ENCODE results near the gene MYL3.
"Not testable (repeated sequence)": the region's sequence is repeated elsewhere in the genome, so short reads cannot be mapped to it uniquely, and the experiment has no call there.

Gene MYL3

DNA sequence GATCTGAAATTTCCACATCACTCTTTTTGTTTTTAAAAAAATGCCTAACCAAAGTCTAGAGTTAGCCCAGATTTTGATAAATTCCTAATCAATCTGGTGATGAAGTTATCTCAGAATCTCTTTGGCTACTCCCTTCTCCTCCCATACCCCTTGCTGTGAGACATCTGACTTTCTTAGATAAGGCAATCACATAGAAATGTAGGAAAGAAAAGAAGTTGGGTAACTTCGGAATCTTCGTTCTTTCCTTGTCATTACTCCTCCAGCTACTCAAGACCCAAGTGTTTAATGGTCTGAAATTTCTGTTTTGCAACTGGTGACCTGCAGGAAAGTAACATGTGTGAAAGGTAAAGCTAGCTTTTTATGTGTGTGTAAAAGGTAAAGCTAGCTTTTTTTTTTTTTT lies 37.8 kb downstream of the MYL3 start:
- Histone ChIP-seq H3K27me3 (ENCODE audit: insufficient read depth, low read depth, severe bottlenecking) (no peaks in the 10 kb centered on the region), H3K27ac (no peak overlapping the region), H3K9me3 (ENCODE audit: severe bottlenecking) (peaks cover 14% of the 10 kb centered on the region), H3K4me3 (ENCODE audit: low read depth, low read length) (no peak overlapping the region), H3K36me3 (no peaks in the 10 kb centered on the region)
- TF ChIP-seq CTCF (IDR thresholded peaks at IDR 0.05; ENCODE audit: low read depth, low read length), result no peak
- DNase-seq, result no peak

GRCh38 chr3:46824211-46824970 lies 38.9 kb downstream of the MYL3 start:
- Histone ChIP-seq H3K27ac (no peak overlapping the region), H3K36me3 (no peaks in the 10 kb centered on the region), H3K9me3 (ENCODE audit: severe bottlenecking) (peaks cover 15% of the 10 kb centered on the region), H3K27me3 (ENCODE audit: insufficient read depth, low read depth, severe bottlenecking) (no peaks in the 10 kb centered on the region), H3K4me3 (ENCODE audit: low read depth, low read length) (no peak overlapping the region)
- no peak for DNase-seq
- no peak for TF ChIP-seq CTCF (IDR thresholded peaks at IDR 0.05; ENCODE audit: low read depth, low read length)

- not testable (repeated sequence) for H3K27me3 ChIP-seq (ENCODE audit: insufficient read depth, low read depth, severe bottlenecking); DNase-seq; H3K36me3 ChIP-seq; H3K27ac ChIP-seq; H3K4me3 ChIP-seq (ENCODE audit: low read depth, low read length)
- peaks cover 15% of the 10 kb centered on the region for H3K9me3 ChIP-seq (ENCODE audit: severe bottlenecking)
Observed at GRCh38 chr3:46823314-46823713, 39.9 kb downstream of the MYL3 start.

DNA sequence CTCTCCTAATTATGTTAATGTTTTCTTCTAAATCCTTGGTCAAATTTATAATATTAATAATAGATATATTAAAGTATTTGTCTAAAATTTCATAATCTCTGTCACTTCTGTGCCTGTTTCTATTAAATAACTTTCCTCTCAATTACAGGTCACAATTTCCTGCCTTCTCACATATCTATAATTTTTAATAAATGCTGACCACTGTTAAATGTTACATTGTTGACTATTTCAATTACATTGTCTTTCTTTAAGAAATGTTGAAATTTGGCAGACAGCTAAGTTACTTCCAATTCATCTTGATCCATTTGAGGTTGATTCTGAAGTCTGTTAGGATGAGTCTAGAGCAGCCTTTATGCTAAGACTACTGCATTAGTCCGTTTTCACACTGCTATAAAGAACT lies 41.7 kb downstream of the MYL3 start:
- Histone ChIP-seq H3K27ac (no peak overlapping the region), H3K9me3 (ENCODE audit: severe bottlenecking) (peaks cover 15% of the 10 kb centered on the region), H3K27me3 (ENCODE audit: insufficient read depth, low read depth, severe bottlenecking) (no peaks in the 10 kb centered on the region), H3K36me3 (no peaks in the 10 kb centered on the region), H3K4me3 (ENCODE audit: low read depth, low read length) (no peak overlapping the region)
- TF ChIP-seq CTCF (IDR thresholded peaks at IDR 0.05; ENCODE audit: low read depth, low read length), result no peak
- DNase-seq, result no peak

DNA sequence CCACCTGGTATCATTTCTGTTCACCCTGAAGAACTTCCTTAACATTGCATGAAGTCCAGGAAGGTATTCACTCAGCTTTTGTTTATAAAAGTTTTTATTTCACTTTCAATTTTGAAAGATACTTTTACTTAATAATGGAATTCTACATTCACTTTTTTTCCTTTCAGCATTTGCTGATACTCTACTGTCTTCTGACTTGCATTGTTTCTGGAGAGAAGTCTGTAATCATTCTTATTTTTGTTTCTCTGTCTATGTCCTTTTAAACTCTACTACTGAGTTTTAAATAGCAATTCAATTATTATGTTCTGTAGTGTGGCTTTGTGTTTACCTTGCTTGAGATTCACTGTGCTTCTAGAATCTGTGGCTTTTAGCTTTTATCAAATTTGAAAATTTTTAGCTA lies 42.4 kb downstream of the MYL3 start:
- peaks cover 15% of the 10 kb centered on the region for H3K9me3 ChIP-seq (ENCODE audit: severe bottlenecking)
- DNase-seq, result no peak
- H3K27ac ChIP-seq, result no peak overlapping the region
- TF ChIP-seq CTCF (IDR thresholded peaks at IDR 0.05; ENCODE audit: low read depth, low read length), result no peak
- H3K4me3 ChIP-seq (ENCODE audit: low read depth, low read length), result no peak overlapping the region
- H3K27me3 ChIP-seq (ENCODE audit: insufficient read depth, low read depth, severe bottlenecking), result no peaks in the 10 kb centered on the region
- H3K36me3 ChIP-seq, result no peaks in the 10 kb centered on the region

GRCh38 chr3:46812237-46812791 lies 50.9 kb downstream of the MYL3 start:
- DNase-seq, result no peak
- H3K9me3 ChIP-seq (ENCODE audit: severe bottlenecking), result no peaks in the 10 kb centered on the region
- H3K27me3 ChIP-seq (ENCODE audit: insufficient read depth, low read depth, severe bottlenecking), result peaks cover 4% of the 10 kb centered on the region
- no peaks in the 10 kb centered on the region for H3K36me3 ChIP-seq
- TF ChIP-seq CTCF (IDR thresholded peaks at IDR 0.05; ENCODE audit: low read depth, low read length), result no peak
- no peak overlapping the region for H3K4me3 ChIP-seq (ENCODE audit: low read depth, low read length)
- no peak overlapping the region for H3K27ac ChIP-seq

All from WERI-Rb-1 (cell line).